ENCODE results near the gene GPR89A.
"Not testable (repeated sequence)": the region's sequence is repeated elsewhere in the genome, so short reads cannot be mapped to it uniquely, and the experiment has no call there.

GRCh38 chr1:145590806-145591205, 17.0 kb upstream of the GPR89A start:
- not testable (repeated sequence) for TF ChIP-seq CTCF (IDR thresholded peaks at IDR 0.05; ENCODE audit: borderline replicate concordance, extremely low read depth, low read length, poor library complexity, severe bottlenecking); EZH2 (IDR thresholded peaks at IDR 0.05; ENCODE audit: borderline replicate concordance, low read depth, low read length, severe bottlenecking)

Measured in DND-41 (cell line).